Neural cell (in vitro differentiated cells): Measurements from ENCODE around the gene TATDN2. TPM values are rescaled to one million over a fixed set of nuclear protein-coding genes. Genes with fewer than 3 reads are reported as not detected.

Experiments used
- H2AFZ ChIP-seq: fragments of 200-600, 300-800 bp; sonication (generic), shearing (Covaris generic); 2 replicates; pipeline ENCODE4 v1.6.0; 2014; ENCODE audit warnings: low read depth, mild to moderate bottlenecking, antibody characterized with exemption, low read length, moderate library complexity
- H3F3A ChIP-seq: fragments of 200-600 bp; shearing (Covaris generic); 2 replicates; pipeline ENCODE4 v1.6.1; 2016; ENCODE audit warnings: mild to moderate bottlenecking, moderate library complexity, mixed read lengths, antibody characterized with exemption, low read length; ENCODE audit not compliant: insufficient read depth, poor library complexity, severe bottlenecking
- H3K27ac ChIP-seq: fragments of 200-600, 300-800 bp; sonication (generic), shearing (Covaris generic); 2 replicates; pipeline ENCODE4 v1.5.1; 2014; ENCODE audit warnings: mild to moderate bottlenecking, low read length, moderate library complexity
- H3K27me3 ChIP-seq: fragments of 300-800, 200-600 bp; sonication (generic), shearing (Covaris generic); 2 replicates; pipeline ENCODE4 v1.6.0; 2014; ENCODE audit warnings: mild to moderate bottlenecking, low read depth, low read length, moderate library complexity; ENCODE audit not compliant: insufficient read depth
- H3K36me3 ChIP-seq: fragments of 300-800, 200-600 bp; sonication (generic), shearing (Covaris generic); 2 replicates; pipeline ENCODE4 v1.5.1; 2014; ENCODE audit warnings: mild to moderate bottlenecking, antibody characterized with exemption, low read length, moderate library complexity; ENCODE audit not compliant: insufficient read depth
- H3K4me2 ChIP-seq: fragments of 300-800, 200-600 bp; sonication (generic), shearing (Covaris generic); 2 replicates; pipeline ENCODE4 v1.6.0; 2014; ENCODE audit warnings: mild to moderate bottlenecking, low read length
- H3K4me3 ChIP-seq: fragments of 300-800, 200-600 bp; sonication (generic), shearing (Covaris generic); 2 replicates; pipeline ENCODE4 v1.5.1; 2014; ENCODE audit warnings: mild to moderate bottlenecking, low read length, moderate library complexity
- H3K79me2 ChIP-seq: fragments of 200-600 bp; shearing (Covaris generic); replicated peaks from 2 replicates; pipeline ENCODE4 v1.6.0; 2014; ENCODE audit warnings: mild to moderate bottlenecking, low read length, moderate library complexity; ENCODE audit not compliant: insufficient read depth
- H3K9ac ChIP-seq: fragments of 300-800, 200-600 bp; sonication (generic), shearing (Covaris generic); 2 replicates; pipeline ENCODE4 v1.6.1; 2016; ENCODE audit warnings: mild to moderate bottlenecking, low read length, mixed read lengths
- H3K9me2 ChIP-seq: fragments of 200-600 bp; shearing (Covaris generic); 2 replicates; pipeline ENCODE4 v1.6.1; 2016; ENCODE audit warnings: mild to moderate bottlenecking, low read length, mixed read lengths; ENCODE audit not compliant: insufficient read depth
- H3K9me3 ChIP-seq: fragments of 200-600, 300-800 bp; sonication (generic), shearing (Covaris generic); 2 replicates; pipeline ENCODE4 v1.6.1; 2016; ENCODE audit warnings: mild to moderate bottlenecking, mixed run types, low read length, moderate library complexity, mixed read lengths
- H4K20me1 ChIP-seq: fragments of 200-600 bp; shearing (Covaris generic); 2 replicates; pipeline ENCODE4 v1.6.1; 2016; ENCODE audit warnings: mild to moderate bottlenecking, mixed run types; ENCODE audit not compliant: insufficient read depth
- CTCF ChIP-seq: fragments of 450-650 bp; IDR thresholded peaks from 2 replicates; pipeline ENCODE4 v1.5.1; 2014; ENCODE audit warnings: antibody characterized with exemption, mild to moderate bottlenecking, moderate library complexity; ENCODE audit not compliant: poor library complexity, severe bottlenecking
- EP300 ChIP-seq: fragments of 450-650 bp; conservative IDR thresholded peaks from 2 replicates; pipeline ENCODE4 v1.6.1; 2014; ENCODE audit warnings: antibody characterized with exemption, mild to moderate bottlenecking, moderate library complexity; ENCODE audit not compliant: poor library complexity, severe bottlenecking
- EZH2 ChIP-seq: fragments of 200-600, 300-800 bp; shearing (Covaris generic), sonication (generic); IDR thresholded peaks from 2 replicates; pipeline ENCODE4 v1.6.1; 2014; ENCODE audit warnings: antibody characterized with exemption, low read length, borderline replicate concordance, mild to moderate bottlenecking; ENCODE audit not compliant: insufficient read depth, poor library complexity, severe bottlenecking
- MXI1 ChIP-seq: fragments of 450-650 bp; conservative IDR thresholded peaks from 2 replicates; pipeline ENCODE4 v1.6.1; 2014; ENCODE audit warnings: antibody characterized with exemption, mild to moderate bottlenecking; ENCODE audit not compliant: poor library complexity, severe bottlenecking
- POLR2AphosphoS5 ChIP-seq: IDR thresholded peaks from 2 replicates; pipeline ENCODE4 v1.6.1; 2012
- RAD21 ChIP-seq: fragments of 450-650 bp; conservative IDR thresholded peaks from 2 replicates; pipeline ENCODE4 v1.6.1; 2014; ENCODE audit warnings: antibody characterized with exemption, mild to moderate bottlenecking, moderate library complexity
- REST ChIP-seq: IDR thresholded peaks from 2 replicates; pipeline ENCODE4 v1.6.1; 2012; ENCODE audit warnings: borderline replicate concordance
- SMC3 ChIP-seq: fragments of 450-650 bp; conservative IDR thresholded peaks from 2 replicates; pipeline ENCODE4 v1.6.1; 2014; ENCODE audit warnings: antibody characterized with exemption, mild to moderate bottlenecking, moderate library complexity; ENCODE audit not compliant: poor library complexity
- TAF1 ChIP-seq: IDR thresholded peaks from 2 replicates; pipeline ENCODE4 v1.6.1; 2012; ENCODE audit warnings: low read depth
- polyA plus RNA-seq: library from polyadenylated mRNA; depleted of rRNA; stranded (reverse); fragments of >200 nt; gene quantifications from 2 replicates; pipeline ENCODE4 v1.2.3, GENCODE V29; 2014

TATDN2 gene
- polyA plus RNA-seq, 1 donor from 2014 or later: 22.1 TPM

GRCh38 chr3:10204921-10205320 is 43.3 kb upstream of the TATDN2 start:
- Histone ChIP-seq H3K27ac (no peak overlapping the region), H3K36me3 (no peaks in the 10 kb centered on the region), H4K20me1 (no peaks in the 10 kb centered on the region), H2AFZ (no peak overlapping the region), H3K27me3 (no peaks in the 10 kb centered on the region), H3K4me2 (no peak overlapping the region), H3K79me2 (no peaks in the 10 kb centered on the region), H3K4me3 (no peak overlapping the region), H3K9ac (no peak overlapping the region), H3K9me3 (no peaks in the 10 kb centered on the region), H3F3A (no peaks in the 10 kb centered on the region), H3K9me2 (no peaks in the 10 kb centered on the region)
- TF ChIP-seq EZH2 (no peak), MXI1 (no peak), TAF1 (no peak), CTCF (no peak), RAD21 (no peak), POLR2AphosphoS5 (no peak)

GRCh38 chr3:10205451-10206165 is 42.7 kb upstream of the TATDN2 start:
- Histone ChIP-seq H3K27me3 (no peaks in the 10 kb centered on the region), H3F3A (no peaks in the 10 kb centered on the region), H3K9ac (no peak overlapping the region), H3K27ac (no peak overlapping the region), H3K4me3 (no peak overlapping the region), H2AFZ (no peak overlapping the region), H3K9me3 (no peaks in the 10 kb centered on the region), H3K79me2 (no peaks in the 10 kb centered on the region), H3K4me2 (no peak overlapping the region), H3K9me2 (no peaks in the 10 kb centered on the region), H3K36me3 (no peaks in the 10 kb centered on the region), H4K20me1 (no peaks in the 10 kb centered on the region)
- no peak for TF ChIP-seq SMC3
- no peak for TF ChIP-seq POLR2AphosphoS5
- no peak for TF ChIP-seq CTCF
- TF ChIP-seq EZH2: no peak
- TF ChIP-seq MXI1: no peak
- no peak for TF ChIP-seq EP300
- TF ChIP-seq REST: no peak
- TF ChIP-seq TAF1: no peak
- TF ChIP-seq RAD21: no peak
